HCEC 1CT (cell line): ENCODE data around the gene OST4.
"Not testable (repeated sequence)": the region's sequence is repeated elsewhere in the genome, so short reads cannot be mapped to it uniquely, and the experiment has no call there.

Experiments
- DNase-seq: peaks from one replicate; pipeline ENCODE4 v3.0.0-alpha.2; 2017

OST4 gene

DNA sequence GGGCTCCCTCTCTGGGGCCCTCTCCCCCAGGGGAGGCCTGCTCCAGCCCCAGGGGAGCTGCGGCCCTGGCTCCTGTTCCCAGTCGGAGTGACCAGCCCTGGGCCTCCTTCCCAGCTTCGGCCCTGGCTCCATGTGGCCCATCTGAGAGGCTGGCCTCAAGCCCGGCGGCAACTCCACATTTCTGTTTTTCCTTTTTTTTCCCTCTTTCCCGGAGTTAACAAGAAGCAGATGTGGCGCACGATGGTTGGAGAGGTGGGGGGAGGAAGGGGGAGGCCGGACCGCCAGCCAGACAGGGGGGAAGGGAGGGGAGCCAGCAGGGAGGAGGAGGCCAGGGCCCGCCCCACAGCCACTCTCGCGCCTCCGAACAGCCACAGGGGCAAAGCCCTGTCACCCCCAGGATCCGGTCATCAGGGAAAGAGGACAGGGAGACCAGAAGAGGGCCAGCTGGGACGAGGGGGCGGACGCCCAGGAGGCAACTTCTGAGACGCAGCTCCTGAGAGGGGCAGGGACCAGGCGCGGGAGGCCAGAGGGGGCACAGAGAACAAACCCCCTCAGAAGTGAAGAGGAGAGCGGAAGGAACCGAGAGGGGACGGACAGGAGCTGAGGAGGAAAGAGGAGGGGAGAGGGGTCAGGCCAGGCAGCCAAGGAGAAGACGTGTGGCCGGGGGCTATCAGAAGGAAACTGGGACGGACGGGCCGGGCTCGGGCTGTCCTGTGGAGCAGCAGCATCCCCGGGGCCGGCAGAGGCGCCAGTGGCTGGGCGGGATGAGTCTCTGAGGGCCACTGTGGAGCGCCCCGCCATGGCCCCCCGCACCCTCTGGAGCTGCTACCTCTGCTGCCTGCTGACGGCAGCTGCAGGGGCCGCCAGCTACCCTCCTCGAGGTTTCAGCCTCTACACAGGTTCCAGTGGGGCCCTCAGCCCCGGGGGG lies 7.1 kb upstream of the OST4 start, which contains the start of gene EMILIN1:
Gene EMILIN1 (plus strand): TSS at position 349 of the 928 bp plus-strand sequence. CDS start 451 bp downstream, at position 800.
- peak; percentile 93 for DNase-seq

DNA sequence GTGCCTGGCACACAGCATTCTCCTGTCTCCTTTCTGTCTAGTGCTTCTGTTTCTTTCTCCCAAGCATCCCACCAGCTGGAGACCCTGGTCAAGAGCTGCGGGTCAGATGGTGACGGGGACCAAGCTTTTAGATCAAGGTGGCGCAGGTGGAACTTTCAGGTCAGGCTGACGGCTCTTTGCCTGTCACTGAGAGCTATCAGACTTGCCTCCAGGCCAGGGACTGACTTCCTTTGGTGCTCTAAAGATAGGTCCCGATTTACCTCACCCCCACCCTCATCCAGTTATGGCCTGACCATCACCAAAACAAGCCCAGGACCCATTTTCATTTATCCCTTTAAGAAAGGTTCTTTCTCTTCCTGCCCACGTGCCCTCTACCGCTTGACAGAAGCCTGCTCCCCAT lies 5.8 kb upstream of the OST4 start:
- DNase-seq, result no peak

DNA sequence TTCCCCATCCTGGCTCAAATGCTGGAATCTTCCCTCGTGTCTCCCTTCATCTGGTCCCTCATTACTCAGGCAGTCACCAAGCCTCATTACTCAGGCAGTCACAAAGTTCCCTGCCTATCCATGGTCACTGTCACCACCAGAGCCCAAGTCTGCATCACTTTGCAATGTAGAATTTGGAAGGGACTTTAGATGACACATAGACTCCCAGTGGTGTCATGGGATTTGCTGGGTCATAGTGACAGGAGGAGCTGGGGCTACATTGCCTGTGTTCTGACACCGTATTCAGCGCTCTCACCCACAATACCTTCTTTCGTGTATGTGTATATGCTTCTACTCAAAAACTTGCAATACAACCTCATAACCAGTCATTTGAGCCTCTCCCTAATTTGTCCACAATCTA lies 4.9 kb upstream of the OST4 start:
- DNase-seq, result no peak

DNA sequence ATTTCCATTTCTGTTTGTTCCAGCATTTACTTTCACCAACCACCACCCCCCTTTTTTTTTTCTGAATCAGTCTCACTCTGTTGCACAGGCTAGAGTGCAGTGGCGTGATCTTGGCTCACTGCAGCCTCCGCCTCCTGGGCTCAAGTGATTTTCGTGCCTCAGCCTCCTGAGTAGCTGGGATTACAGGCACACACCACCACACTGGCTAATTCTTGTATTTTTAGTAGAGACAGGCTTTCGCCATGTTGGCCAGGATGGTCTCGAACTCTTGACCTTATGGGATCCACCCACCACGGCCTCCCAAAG lies 4.1 kb upstream of the OST4 start:
- DNase-seq, result not testable (repeated sequence)

DNA sequence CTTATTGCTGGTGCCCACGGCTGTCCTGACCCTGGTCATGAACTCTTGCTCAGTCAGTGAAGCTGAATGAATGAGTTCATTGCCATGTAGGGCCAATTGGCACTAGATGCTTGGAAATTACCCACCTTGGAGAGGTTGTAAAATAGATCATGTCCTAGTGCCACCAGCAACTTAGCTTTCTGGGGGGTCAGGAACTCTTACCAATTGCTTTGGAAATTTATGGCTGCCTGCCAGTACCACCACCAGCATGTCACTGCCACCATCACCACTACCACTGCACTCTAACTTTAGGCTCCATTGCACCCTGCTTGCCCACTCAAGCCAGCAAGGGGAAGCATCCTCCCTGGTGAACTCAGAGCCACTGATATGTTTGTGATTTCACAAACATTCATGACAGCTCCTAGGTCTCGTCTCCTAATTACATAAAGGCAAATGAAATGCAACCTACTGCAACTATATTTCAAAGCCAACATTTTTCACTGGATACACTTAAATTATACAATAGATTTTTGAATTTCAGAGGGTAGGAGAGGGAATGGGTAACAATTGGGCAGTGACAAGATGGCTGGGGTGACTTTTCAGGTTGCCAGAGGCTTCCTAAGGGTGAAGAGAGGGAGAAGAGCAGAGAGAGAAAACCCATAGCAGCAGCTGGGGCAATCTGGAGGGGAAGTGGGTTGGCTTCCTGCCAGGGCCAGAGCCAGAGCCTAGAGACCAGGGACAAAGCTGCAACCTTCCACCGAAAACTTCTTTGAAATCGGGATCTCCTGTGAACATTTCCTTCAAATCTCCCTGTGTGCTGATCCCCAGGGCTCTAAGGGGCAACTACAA lies 3.5 kb upstream of the OST4 start:
- no peak for DNase-seq

DNA sequence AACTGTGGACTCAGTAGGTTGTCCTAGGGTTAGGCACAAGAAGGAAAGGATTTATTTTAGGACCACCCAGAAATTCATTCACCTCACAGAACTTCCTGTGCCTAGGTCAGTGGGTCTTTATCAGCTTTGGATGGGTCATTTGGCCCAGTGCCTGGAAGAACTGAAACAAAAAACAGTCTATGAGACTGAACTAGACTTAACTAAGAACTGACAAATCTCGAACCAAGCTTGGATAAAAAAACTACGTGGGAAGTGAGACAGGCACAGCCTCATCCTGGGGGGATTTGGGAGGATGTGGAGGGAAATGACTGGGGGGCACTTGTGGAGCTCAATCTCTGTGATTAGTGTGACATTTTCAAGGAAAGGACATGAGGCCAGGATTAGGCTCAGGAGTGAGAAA lies 2.3 kb upstream of the OST4 start:
- no peak for DNase-seq

DNA sequence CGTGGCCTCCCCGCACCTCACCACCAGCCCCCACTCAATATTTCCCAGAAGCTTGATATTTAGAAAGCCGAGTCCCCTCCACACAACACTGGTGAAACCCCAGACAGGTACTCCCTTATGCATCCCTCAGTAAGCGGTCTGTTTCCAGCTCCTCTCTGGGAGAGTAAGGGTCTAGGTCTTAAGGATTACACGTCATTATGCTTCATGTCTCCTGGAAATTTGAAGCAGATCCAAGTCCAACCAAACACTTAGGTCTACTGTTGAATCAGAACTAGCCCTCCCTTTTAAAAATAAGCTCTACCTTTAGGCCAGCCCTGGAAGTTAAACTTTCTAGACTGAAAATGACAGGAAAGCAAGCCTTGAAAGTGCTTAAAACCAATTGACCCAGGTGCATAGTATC lies 1.5 kb upstream of the OST4 start:
- DNase-seq, result peak; percentile 28

DNA sequence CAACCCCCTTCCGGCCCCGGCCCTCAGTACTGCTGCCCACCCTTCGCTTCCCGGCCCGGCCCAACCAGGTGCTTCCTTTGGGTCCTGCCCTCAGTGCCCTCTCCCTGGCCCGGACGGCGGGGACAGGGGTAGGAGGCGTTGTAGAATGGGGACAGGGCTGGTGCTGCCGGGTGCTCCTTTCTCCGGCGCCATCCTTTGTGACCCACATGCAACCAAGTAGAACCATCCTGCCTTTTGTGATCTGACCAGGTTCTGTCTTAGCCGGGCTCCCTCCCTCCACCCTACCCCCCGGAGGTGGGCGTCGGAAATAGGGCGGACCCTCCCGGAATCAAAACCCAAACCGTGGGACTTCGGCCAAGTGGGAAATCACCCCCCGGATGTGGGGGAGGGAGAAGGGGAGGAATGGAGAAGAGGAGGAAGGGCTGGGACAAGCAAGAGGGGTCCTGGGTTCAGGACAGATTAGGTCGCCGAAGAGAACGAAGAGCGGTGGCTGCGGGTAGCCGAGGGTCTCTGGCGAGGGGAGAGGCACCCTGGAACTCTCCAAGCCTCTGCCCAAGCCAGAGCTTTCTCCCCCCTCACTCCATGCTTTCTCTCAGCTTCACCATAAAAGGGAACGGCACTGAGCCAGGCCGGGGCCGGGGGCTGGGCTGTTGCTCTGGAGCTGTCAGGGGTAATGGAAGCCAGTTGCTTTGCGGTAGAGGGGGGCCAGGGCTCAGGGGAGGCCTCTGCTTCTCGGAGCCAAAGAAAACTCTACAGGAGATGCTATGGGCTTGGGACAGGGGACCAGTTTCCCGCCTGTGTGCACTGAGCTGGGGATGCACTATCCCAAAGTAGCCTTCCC lies 756 bp upstream of the OST4 start:
- DNase-seq, result peak; percentile 32

DNA sequence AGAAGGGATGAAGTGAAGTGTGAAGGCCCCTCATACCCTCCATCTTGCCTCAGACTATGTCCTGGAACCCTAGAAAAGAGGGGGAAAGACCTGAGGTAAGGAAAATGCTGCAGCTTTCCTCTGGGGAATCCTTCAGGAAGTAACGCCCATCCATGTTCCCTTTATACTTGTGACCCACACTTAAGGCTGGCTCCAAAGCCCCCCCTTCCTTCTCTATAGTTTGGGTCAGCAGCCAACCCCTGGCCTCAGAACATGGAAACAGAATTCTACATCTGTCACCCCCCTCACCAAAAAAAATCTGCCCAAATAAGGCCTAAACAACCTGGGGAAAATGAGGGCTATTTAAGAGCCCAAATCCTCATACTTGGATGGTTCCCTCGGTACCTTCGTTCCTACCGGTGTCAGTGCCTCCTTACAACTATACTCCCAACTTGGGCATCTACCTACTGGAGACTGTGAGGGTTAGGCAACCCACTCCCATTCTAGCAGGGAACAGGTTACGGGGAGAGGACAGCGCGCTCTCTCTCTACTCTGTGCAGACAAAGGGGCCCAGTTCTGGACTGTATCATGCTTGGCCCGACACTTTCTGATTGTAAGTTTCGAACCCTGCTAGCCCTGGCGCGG lies 689 bp downstream of the OST4 start:
- DNase-seq, result no peak

DNA sequence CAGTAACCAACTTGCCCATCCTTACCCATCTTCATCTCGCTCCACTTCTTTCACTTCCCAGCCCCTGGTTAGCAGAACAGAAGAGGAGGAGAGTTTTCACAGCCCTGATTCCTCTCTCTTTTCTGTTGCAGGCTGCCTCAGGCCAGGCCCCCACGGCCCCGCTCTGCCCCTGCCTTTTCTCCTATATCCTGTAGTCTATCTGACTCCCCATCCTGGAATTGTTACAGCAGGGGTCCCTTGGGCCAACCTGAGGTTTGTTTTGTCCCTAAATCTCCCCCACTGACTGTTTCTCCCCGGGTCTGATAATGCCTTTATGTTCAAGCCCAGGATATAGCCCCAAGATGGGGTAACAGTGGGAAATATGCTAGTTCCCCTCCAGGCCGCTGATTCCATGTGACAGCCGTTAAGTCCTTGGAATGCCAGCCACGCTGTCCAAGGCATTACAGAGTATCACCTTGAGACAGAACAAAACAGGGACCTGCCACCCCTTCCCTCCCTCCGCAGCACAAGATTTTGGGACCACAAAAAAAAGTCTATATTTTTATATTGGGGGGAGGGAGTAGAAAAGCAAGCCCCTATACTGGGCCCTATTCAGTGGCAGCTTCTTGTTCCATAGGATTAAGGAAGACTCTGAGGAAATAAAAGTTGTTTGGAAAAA lies 1.4 kb downstream of the OST4 start:
- DNase-seq, result no peak

DNA sequence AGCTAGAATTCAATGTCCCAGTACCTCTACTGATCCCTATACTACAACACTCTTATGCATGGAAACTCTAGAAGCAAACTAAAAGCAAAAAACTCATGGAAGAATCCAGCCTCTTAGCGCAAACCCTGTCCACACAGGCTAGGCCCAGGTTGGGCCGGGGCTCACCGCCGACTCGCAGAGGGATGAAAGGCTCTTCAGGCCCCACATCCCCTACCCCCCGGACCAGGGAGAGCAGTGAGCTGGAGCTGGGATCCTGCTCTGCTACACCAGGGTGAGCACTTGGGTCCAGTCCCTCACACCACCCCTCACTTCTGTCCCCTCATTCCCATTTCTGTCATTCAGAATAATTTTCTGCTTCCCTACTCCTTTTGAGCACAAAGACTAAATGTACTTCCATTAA lies 2.0 kb downstream of the OST4 start:
- DNase-seq, result no peak

DNA sequence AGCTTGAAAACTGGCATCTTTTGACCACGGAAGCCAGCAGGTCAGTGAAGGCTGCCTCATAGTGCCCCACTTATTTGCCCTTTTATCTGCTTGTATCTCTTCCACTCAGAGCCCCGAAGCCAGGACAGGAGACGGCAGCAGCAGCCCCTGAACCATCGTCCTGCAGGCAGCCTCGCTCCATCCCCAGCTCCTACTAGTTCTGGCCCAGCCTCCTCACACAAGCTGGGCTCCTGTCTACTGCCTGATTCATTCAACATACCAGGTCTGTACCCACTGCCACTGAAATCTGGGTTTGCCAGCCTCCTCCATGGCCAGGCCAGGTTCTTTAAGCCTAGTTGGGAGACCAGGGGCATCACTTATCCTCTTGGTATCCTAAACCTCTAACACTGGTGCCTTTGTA lies 4.1 kb downstream of the OST4 start:
- DNase-seq, result no peak

DNA sequence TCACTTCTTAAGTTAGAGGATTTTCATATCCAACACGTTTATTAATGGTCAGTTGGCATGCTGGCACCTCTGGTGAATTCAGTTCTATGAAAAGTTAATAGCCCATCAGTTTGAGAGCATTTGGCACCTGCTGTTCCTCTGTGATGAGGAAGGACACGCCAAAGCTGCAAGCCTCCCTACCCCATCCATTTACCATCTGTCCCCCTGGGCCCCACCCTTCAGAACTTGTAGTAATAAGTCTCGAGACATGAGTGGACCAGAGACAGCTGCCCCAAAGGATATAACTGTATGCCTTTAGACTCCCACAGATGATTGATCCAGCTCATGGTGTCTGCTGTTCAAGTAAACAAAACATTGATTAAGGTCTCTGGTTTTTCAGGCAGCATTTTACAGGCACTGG lies 6.3 kb downstream of the OST4 start:
- no peak for DNase-seq

DNA sequence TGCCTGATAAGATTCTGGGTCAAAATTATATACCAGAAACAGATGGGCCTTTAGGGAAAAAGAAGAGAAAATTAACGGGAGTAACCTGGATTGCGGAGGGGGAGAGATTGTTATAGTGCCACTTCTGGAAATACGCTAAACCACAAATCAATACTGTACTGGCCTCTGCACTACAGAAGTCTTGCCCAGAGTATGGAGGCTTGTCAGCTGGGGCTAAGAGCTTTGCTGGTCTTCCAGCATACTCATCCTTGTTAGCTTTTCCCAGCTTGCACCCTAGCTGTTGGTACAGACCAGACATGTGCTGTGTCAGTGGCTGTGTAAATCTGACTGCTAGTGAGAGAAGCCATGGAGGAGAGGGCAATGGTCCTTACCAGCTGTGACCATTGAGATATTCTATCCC lies 11.1 kb downstream of the OST4 start:
- DNase-seq, result no peak

DNA sequence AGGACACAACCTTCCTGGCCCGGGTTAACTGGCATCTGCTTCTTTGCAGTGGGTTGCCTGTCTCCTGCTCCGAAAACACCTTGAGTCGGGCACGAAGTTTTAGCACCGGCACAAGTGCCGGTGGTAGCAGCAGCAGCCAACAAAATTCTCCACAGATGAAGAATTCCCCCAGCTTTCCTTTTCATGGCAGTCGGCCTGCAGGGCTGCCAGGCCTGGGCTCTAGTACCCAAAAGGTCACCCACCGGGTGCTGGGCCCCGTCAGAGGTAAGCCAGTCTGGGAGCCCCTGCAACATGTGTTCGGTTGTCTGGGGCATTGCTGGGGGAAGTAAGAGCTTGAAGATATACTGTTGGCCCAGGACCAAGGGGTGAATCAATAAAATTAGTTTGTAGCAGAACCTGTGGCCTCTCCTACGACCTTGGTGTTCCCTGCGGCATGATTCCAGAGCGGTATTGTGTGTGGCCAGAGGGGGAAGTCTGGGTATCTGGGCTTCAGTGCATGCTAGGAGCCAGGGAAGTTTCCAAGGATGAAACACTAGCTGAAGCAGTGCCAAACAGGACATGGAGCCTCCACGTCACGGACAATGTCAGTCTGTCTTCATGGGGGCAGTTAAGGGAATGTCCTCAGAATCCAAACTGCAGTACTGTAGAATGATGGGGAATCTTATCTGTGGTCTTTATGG lies 12.2 kb downstream of the OST4 start:
- DNase-seq, result no peak

DNA sequence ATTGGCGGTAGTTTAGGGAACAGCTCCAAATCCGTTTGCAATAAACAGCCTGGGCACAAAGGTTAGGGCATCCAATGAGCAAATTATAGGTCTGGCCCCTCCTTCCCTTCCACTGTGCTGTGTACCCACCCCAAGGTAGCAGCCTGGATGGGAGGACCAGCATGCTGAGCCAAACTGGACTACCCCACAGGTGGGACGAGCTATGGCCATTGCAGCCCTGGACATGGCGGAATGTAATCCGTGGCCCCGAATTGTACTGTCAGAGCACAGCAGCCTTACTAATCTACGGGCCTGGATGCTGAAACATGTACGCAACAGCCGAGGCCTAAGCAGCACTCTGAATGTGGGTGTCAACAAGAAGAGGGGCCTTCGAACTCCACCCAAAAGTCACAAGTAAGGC lies 13.2 kb downstream of the OST4 start:
- no peak for DNase-seq

DNA sequence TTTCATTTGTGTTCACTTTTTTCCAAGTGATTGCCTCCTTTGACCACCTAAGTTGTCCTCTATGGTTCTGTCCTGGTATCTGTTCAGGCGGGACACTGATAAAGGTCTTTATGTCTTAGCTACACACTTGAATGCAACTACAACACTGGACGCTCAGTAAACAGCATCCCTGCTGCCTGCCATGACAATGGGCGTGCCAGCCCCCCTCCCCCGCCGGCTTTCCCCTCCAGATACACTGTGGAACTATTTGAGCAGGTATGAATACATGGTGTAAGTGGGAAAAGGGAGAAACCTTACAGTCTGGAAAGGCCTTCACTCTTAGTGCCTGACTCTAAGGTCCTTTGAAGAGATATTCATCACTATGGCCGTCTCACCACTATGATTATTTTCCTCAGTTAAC lies 14.3 kb downstream of the OST4 start:
- DNase-seq, result no peak

DNA sequence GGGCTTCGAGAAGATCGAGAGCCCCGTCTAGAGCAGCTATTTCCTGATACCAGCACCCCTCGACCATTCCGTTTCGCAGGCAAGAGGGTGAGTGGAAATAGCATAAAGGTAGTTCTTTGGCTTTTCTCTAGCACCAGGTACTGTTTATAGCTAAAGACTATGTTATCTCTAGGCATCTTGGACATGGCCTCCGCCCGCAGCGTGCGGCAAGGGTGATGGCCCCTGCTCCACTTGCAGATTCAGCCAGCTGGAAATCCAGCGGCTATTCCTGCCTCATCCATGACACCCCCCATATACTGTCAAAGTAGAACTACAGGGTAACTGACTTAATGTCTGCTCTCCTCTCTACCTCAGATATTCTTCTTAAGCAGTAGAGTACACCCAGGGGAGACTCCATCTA lies 16.7 kb downstream of the OST4 start:
- no peak for DNase-seq

DNA sequence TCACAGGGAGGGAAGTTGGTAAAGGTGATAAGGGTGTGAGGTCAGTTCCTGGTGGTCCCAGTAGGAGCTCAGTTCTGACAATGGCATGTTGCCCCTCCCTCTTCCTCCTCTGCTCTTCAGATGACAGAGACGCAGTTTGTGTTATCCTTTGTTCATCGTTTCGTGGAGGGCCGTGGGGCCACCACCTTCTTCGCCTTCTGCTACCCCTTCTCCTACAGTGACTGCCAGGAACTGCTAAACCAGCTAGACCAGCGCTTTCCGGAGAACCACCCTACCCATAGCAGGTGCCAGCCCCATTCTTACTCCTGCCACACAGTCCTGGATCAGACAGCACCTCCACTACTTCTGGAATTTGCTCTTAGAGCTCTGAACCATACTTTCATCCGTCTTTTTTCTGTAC lies 17.7 kb downstream of the OST4 start:
- no peak for DNase-seq

DNA sequence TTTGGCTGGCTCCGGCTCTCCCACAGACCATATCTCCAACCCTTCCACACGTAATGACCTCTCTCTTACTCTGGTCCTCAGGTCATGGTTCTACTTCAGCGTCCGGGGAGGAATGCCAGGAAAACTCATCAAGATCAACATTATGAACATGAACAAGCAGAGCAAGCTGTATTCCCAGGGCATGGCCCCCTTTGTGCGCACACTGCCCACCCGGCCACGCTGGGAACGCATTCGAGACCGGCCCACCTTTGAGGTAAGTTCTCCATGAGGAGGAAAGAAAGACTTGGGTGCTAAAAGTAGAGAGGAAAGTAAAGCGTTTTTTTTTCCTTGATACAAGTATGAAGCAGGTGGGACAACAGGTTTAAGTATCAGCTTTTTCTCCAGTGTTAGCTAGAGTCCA lies 18.1 kb downstream of the OST4 start:
- DNase-seq, result no peak

DNA sequence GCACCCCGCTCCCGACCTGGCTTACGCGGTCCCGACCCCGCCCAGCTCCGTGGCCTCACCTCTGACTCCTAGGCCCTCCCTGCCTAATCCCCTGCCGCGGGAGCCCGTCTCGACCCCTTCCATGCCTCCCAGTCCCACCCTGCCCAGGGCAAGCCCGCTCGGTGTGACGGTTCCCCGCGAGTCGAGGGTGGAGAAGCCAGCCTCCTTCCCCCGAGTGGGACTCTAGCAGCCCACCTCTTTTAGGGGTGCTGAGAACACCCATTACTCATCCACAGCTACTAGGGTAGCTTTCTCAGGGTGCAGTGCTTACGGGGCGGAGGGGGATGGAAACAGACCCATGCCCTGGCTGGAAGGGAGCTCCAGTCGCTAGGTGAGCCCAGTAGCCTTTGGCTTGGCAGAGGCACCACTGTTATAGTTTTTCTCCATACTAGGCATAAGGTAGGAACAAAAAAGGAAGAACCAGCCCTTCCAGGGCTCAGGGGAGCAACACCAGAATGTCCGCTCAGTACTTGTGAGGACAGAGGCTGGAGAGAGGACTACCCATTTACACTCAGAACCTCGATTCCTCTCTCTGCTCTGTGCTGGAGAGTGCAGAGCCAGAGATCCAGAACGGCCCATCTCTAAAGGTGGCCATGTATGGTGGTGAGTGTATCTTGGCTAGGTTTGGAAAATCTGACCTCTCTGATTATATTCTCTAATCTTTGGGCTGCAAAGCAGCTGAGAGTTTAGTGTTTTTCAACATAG lies 19.4 kb downstream of the OST4 start:
- DNase-seq, result no peak
